NCI-H2196 (cell line): ENCODE measurements around the gene FOXC2.

Experiments
- DNase-seq: peaks from one replicate; lab custom pipeline; 2025; ENCODE audit not compliant: unreplicated experiment; lab: John Stamatoyannopoulos, UW

Gene FOXC2

DNA sequence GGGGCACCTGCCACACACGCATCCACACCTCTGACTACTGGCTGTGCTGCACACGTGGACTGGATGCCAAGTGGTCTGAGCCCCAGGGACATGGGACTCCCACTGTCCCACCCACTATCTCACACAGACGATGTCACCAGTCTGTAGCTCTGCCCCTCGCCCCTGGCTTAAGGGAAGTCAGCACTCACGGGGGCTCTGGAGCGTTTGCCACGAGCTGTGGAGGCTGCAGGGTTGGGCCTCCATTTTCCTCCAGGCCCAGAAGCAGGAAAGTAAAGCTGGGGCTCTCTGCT lies 34.2 kb upstream of the FOXC2 start:
- no peak for DNase-seq

DNA sequence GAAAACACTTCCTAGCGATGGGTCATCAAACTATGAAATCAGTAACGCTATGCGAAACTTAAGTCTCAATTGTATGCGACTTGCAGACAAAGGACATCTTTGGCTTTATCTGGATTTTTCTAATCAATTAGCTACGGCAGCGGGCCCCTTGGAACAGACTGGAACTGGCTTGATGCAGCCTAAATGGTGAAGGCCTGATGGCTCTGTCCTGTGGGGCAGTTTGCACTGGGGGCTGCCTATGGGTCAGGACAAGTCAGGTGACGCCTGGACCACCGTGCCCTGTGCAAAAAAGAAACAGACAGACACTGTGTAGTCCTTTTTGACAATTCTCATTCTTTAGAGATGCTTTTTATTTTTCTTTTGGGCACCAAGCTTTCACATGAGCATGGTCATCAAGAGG lies 33.6 kb upstream of the FOXC2 start:
- no peak for DNase-seq

DNA sequence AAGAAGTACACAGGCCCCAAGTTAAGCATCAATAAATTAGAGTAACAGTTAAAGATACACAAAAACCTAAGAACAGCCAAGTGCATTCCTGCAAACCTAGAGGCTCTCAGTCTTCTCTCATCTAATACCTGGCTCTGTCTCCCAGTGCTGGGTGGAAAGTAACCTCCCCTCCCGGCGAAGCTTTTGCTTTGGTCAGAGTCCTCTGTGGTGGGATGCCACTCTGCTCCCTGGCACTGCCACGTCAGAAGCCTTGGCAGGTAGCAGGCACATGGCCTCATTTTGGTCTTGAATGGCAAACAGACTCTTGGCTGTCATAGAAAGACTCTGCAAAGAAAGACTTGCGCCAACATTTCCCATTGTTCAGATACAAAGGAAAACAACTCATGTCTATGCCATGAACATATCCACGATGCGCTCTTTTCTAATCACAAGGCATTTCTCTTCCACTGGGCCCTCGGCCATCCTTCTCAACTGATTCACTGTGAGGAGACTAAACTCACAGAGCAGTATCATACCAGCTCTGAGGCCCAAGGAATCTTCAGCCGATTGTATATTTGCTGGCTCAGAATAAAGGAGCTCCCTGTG lies 32.8 kb upstream of the FOXC2 start:
- no peak for DNase-seq

DNA sequence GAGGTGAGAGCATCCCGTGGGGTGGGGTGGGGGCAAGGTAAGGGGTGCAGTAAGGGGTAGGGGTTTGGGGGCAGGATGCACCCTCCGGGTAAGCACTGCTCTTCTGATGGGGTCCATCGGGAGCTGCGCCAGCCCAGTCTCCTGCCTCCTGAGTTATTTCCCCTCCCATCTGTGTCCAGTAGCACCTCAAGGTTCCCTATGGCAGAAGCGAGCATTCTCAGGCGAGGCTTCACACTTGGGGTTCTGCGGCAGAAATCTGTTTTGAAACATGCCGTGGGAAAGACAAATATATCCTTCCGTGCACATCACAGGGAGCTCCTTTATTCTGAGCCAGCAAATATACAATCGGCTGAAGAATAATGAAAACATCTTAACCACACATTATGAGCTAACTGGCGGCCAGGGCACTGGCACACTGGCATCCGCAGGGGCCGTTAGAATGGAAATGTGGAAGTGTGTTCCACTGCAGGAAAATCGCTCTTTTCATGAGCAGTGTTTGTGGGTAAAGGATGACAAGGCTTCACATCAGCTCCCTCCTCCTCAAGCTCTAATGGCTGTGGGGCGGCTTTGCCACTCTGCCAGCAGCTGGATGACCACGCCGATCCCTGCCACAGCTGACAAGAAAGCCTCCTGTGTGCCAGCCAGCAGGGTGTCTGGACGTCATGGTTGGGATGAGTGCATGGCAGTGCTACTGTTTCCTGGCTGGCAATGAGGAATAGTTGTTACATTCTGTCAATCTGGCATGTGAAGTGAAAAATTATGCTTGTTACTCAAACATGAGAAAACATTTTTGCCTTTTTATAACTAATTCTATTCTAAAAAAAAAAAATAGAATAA lies 31.6 kb upstream of the FOXC2 start:
- no peak for DNase-seq

DNA sequence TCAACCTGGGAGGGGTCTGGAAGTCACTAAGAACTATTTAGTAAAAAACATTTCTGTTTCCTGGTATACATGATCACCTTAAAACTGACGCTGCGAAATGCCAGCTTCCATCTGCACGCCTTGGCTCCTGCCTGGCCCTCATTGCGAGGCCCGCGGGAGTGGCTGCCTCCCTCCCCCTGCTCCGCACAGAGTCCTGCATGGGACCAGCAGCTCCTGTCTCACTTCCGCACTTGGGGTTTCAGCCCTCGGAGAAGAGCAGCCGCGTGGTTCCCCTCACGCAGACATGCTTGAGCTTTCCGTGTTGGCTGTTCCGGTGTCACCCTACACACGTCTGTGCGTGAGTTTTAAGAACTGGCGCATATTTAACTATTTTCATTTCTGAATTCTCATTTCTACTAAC lies 30.0 kb upstream of the FOXC2 start:
- no peak for DNase-seq

DNA sequence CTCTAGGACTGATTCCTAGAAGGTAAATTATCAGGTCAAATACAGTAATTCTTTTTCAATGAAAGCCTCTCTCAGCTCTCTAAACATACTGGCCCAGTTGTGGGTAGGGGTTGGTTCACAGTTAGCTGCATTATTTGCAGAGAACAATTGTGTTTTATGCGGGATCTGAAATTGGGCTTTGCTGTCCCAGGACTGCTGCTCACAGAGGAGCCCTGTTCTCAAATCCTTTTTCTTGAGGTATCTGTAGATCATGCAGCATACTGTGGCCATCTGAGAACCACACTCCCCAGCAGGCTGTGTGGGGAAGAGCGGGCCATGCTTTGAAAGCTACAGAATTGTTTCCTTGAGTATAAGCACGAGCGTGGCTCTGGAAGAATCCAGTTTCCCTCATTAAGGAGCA lies 29.1 kb upstream of the FOXC2 start:
- DNase-seq: no peak

DNA sequence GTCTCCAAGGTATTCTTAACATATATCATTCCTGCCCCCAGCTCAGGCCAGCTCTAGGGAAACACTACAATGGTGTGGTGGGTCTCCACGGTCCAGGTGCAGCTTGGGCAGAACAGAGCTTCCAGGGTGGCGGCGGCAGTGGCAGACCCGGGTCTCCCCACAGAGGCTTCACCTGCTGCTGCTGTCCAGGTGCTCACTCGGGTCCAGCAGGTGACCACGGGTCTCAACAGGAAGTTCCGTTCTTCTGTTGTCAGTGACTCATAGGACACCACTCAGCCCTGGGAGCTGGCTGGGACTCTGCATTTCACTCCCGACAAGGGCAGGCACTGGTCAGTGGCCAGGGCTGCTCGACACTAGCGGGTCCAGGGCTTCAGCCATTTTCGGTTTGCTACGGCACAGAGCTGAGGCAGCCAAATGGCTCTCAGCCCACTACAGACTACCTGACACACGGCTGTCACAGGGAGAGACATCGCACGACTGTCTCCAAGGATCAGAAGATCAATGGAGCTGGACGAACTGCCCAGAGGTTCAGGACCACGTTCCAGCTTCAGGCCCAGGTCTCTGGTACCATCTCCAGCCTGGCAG lies 28.3 kb upstream of the FOXC2 start:
- DNase-seq: no peak

DNA sequence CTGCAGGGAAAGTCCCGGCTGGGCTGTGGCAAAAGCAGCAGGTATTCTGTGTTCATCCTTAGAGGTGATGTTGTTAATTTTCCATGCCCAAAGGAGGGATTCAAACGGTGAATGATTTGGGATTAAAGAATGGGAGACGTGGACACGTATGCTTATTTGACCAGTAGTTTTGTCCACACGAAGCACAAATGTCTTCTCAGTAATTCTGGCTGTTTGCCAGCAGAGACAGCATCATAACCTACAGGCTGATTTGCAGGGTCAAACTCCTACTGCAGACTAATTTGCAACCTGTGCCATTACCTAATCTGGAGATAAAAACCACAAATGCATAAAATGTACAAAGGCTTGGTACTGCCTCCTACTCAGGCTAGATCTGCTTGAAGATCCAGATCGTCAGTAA lies 25.7 kb upstream of the FOXC2 start:
- DNase-seq: no peak

DNA sequence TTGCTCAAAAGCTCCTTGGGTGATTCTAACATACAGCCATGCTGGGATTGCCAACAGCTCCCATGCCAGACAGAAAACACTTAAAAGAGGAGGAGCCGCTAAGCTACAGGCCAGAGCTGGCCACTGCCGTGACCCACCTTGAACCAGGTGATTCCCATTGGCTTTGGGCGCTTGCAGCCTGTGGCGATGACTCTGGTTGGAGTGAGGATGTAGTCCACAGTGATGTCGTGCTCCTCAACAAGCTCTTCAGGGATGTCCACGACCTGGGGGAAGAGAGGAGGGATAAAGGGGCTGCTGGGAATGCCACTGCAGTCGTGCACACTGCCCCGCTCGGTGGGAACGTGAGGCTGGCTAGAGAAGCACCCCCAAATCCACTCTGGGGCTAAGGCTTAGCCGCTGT lies 25.1 kb upstream of the FOXC2 start:
- DNase-seq: no peak

DNA sequence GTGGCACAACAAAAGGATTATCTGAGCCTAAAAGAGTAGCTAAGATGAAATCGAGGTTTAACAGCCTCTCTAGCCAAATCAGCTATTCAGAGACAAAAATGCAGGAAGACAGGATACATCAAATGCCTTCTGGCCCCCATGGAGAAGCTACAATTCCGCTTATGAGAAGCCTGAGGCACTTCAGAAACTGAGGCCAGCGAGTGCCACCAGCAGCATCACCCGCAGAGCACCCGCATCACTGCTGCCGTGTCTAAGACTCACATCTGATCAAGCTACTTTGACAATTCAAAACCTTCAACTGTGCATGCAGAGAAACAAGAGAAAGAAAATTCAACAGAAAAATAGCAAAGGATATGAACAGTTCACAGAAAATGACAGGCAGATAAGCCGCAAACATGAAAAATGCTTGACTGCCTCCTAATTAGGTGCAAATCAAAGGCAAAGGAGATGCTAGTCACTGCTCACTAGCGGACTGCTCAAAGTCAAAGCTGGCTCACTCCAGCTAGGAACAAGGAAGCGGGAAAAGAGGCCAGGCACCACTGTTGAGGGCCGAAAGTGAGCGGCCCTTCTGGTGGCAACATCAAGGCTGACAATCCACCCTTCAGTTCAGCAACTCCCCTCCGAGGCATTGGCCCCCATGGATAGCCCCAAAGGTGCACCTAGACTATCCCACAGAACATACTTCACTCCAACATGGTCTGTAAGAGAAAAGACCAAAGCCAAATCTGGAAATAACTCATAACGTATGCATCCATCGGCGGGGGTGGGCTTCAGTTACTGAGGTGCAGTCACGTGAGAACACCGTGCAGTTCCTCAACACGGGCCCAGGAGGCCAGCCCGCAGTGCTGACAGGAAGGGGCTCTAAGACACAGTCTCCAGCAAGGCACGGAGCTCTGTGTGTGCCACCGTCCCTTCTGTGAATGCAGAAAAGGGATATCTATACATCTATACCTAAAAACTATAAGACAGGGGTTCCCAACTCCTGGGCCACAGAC lies 23.6 kb upstream of the FOXC2 start:
- DNase-seq: no peak

DNA sequence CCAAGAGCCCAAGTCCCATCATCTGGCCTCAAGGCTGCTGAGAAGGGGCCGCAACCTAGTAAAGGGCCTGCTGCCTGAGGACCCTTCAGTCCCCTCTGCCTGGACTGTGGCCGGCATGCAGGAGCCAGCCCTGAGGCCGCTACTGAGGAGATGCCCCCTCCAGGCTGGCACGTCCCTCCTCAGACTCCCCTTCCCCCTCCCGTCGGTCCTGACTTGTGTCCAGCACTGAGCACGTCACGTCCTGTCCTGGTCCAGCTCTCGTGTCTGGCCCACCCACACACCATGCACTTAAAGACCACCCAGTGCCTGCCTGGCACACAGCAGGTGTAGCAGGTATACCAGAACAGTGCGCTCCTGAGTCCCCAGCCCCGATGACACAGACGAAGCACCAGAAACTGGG lies 21.1 kb upstream of the FOXC2 start:
- DNase-seq: no peak

DNA sequence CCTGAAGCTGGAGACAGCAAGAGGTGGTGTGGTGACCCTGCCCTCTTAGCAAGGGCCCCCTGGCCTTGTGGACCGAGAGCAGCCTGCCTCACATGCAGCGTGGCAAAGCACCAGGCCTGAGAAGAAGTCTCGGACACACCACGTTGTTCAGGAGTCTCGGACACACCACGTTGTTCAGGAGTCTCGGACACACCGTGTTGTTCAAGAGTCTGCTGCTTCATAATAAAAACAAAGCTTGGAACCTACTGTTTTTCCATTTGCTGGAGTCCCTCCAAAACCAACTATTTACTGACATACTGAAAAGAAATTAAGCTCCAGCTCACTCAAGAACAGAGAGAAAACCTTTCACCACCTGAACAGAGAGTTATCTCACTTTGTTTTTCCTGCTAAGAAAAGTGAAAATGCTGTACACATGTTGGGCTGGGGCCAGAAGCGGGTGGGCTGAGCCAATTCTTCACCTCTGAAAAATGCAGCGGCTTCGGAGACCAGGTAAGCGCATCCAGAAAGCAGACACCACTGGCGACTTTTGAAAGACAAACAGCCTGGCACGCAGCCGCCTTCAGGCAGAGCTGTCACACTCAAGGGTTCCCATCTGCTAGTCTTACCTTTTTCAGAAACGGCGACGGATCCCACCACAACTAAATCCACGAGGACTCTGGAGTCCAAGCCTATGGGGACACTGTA lies 20.5 kb upstream of the FOXC2 start:
- no peak for DNase-seq

DNA sequence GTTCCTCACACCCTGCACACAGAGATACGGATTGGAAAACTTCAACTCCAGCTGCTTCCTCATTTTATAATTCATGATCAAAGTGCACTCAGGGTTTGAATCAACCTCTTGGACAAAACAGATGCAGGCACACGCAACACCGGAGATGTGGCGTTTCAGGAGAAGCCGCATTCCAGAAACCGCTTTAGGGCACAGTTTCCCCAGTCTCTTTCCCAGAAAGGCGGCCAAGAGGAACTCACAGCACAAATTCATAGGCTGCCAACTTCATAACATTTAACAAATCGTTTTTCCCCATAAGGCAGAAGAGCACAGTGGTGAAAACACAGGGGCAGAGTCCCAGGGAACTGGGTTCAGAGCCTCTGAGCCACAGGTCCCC lies 20.0 kb upstream of the FOXC2 start:
- DNase-seq: no peak

DNA sequence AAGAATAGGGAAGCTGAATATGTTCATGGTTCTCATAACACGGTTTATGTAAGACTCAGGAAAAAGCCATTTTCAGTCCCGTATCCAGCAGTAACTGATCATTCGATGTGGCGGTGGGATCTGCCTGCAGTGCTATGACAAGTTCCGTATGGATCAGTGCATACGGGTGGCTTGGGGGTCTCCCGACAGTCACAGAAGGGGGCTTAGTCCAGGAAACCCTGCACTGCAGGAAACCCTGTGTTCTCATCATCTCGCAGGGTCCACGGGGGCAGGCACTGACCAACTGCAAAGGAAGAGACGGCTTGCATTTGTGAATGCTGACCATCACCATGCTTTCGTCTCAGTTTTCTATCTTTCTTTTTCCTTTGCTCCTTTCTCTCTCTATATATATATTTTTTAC lies 19.3 kb upstream of the FOXC2 start:
- no peak for DNase-seq

DNA sequence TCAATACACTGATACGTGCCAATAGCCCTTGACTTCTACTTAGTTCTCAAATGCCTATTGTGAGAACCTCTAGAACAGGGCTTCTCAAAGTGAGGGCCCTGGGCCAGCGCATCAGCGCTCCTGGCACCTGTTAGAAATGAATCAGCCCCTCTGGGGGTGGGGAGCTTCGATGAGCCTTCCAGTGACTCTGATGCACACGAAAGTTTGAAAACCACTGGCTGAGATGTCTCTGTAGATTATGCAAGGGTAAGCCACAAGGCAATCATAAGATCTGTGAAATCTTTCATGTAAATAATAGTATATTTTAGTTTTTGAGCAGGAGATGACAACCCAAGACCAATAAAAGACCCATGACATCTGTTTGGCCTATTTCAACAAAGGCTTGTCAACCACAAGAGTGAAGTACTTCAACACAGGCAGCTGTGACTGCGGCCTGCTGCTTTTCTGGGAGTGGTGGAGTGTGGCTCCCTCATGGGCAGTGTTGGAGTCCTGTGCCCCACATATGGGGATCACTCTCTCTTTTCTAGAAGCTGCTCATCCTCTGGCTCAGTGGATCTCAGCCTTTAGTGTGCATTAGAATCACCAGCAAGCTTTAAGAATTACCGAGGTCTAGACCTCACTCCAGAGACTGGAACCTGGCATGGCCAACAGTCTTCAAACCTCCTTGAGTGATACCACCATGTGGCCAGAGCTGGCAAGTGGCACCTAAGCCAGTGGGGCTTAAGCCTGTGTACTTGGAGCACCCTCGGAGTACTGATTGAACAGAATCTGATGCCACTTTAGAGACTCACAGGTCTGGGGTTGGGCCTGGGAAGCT lies 17.3 kb upstream of the FOXC2 start:
- no peak for DNase-seq

DNA sequence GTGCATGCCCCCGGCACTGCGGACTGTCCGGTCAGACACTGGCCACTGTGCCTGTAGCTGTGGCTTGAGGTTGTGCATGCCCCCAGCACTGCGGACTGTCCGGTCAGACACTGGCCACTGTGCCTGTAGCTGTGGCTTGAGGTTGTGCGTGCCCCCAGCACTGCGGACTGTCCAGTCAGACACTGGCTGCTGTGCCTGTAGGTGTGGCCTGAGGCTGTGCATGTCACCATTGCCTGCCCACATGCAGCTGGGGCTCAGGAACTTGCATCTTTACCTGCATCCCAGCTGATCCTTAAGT lies 16.8 kb upstream of the FOXC2 start:
- DNase-seq: no peak

DNA sequence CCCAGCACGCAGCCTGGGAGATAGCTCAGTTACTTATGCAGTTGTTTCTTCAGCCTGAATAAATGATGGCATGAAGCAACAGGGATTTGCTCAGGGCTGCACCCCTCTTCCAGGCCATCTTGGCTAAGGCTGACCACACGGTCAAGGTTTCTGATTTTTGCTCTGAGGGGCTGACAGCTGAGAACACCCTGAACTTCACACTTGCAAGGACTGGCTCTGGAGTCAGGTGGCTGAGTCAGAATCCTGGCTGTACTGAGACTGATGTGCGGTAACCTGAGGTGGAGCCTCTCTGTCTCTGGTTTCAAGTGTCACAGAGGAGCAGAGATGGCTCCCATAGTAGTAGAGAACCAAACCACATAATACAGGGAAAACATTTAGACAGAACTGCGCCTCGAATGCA lies 16.3 kb upstream of the FOXC2 start:
- DNase-seq: no peak

DNA sequence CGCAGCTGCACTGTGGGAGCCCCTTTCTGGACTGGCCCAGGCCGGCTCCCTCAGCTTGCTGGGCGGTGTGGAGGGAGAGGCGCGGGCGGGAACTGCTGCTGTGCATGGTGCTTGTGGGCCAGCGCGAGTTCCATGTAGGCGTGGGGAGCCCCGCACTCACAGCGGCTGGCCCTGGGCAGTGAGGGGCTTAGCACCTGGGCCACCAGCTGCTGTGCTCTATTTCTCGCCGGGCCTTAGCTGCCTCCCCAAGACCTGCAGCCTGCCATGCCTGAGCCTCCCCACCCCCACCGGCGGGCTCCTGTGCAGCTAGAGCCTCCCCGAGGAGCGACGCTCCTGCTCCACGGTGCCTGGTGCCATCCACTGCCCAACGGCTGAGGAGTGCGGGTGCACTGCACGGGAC lies 13.3 kb upstream of the FOXC2 start:
- DNase-seq: no peak

DNA sequence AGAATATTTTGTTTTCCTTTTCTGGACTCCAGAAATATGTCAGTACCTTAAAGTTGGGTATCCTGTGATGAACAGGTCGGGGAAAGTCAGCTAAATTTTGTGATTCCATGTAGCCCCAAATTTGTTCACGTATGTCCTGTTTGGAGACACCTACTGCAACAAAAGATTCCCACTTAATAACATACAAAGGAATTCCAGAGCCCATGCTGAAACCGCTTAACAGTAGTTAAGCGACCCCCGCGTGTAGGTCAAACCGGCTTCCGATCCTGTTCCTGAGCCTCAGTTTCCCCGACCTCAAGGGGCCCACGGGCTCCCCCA lies 12.1 kb upstream of the FOXC2 start:
- DNase-seq: no peak

DNA sequence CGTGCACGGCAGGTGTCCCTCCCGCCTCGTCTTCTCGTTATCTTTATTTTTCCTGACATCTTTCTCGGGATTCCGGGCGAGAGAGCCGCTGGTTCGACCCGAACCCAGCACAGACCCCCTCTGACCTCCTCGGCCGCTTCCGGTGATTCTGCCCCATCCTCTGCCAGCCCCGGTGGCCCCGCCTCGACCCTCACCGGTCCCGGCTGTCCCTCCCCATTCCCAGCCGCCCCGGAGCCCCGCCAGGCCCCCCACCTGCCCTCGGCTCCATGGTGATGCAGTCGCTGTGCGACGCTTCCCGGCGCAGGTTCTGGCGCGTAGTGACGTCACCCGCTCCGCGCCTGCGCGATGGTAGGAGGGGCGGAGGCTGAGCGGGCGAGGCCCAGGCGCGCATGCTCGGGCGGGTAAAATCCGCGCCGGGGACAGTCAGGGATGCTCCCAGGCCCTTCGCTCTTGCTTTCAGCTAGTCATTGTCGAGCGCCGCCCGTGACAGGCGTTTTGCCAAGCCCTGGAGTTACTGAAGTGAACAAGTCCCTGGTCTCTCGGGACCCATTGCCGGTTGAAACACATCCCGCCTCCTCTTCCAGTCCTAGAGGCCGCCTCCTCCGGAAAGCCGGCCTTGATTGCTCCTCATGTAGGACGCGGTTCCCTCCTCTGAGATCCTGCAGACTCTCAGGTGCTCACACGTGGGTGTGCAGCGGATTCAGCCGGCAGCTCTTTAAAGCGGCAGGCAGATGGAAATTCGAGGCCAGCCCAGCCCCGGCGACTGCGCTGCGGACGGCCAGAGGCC lies 11.5 kb upstream of the FOXC2 start, which contains the start of gene MTHFSD:
Gene MTHFSD, minus strand, starts transcription at position 319 of the 787 bp plus-strand sequence. Its CDS starts 51 bp downstream, at position 268.
- peak; percentile 82 for DNase-seq
